Measurements from ENCODE around the gene NUBPL. TPM values are rescaled to one million over a fixed set of nuclear protein-coding genes. Genes with fewer than 3 reads are reported as not detected.

NUBPL gene
- total RNA-seq, 6 donors from 2014 or later, result 3.2 to 15.2 (median 8.2) TPM

DNA sequence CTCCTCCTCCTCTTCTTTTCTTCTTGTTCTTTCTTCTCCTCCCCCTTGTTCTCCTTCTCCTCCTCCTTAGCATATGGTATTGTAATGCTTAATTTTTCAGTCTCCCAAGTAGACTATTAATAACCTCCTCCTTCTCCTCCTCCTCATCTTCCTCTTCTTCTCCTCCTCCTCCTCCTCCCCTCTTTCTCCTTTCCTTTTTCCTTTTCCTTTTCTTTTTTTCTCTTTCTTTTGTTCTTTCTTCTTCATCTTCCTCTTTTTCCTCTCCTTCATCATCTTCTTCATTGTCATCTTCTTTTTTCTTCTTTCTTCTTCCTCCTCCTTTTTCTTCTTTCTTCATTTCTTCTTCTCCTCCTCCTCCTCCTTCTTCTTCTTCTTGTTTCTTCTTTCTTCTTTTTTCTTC lies 264.3 kb downstream of the NUBPL start:
- no peak for DNase-seq
- ATAC-seq (ENCODE audit: low FRiP score in 2 of 2), result no peak
- peaks cover 0 to 2% (median 0%) of the 10 kb centered on the region in 4 donors for H3K36me3 ChIP-seq
- no peaks in the 10 kb centered on the region for H3K4me1 ChIP-seq
- no peak overlapping the region for H3K4me3 ChIP-seq
- no peak overlapping the region for H3K27ac ChIP-seq
- no peak for TF ChIP-seq POLR2A (IDR thresholded peaks at IDR 0.05)
- no peaks in the 10 kb centered on the region for H3K9me3 ChIP-seq
- H3K27me3 ChIP-seq, result no peaks in the 10 kb centered on the region

DNA sequence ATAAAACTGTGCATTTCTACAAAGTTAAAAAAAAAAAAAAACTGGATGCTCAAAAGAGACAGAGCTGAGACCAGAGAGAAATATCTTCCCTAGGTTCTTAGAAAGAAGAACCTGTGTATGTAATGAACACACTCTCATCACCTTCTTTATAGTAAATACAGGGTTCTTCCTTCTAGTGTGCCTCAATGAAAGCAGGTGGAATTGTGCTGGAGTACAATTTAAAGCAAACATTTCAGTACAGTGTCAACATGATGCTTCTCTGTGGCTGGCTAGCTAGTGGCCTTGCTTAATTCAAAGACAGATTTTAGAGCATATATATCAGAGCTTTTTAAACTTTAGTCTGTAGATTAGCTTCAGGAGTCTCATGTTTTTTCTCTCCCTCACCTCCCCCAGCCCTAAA lies 266.1 kb downstream of the NUBPL start:
- Histone ChIP-seq H3K27me3 (no peaks in the 10 kb centered on the region), H3K4me1 (no peaks in the 10 kb centered on the region), H3K9me3 (no peaks in the 10 kb centered on the region), H3K36me3 (peaks cover 0 to 2% (median 0%) of the 10 kb centered on the region in 4 donors), H3K27ac (no peak overlapping the region), H3K4me3 (no peak overlapping the region)
- TF ChIP-seq POLR2AphosphoS5 (IDR thresholded peaks at IDR 0.05), result no peak
- TF ChIP-seq POLR2A (IDR thresholded peaks at IDR 0.05), result no peak
- TF ChIP-seq, protein P1, sequence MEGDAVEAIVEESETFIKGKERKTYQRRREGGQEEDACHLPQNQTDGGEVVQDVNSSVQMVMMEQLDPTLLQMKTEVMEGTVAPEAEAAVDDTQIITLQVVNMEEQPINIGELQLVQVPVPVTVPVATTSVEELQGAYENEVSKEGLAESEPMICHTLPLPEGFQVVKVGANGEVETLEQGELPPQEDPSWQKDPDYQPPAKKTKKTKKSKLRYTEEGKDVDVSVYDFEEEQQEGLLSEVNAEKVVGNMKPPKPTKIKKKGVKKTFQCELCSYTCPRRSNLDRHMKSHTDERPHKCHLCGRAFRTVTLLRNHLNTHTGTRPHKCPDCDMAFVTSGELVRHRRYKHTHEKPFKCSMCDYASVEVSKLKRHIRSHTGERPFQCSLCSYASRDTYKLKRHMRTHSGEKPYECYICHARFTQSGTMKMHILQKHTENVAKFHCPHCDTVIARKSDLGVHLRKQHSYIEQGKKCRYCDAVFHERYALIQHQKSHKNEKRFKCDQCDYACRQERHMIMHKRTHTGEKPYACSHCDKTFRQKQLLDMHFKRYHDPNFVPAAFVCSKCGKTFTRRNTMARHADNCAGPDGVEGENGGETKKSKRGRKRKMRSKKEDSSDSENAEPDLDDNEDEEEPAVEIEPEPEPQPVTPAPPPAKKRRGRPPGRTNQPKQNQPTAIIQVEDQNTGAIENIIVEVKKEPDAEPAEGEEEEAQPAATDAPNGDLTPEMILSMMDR (IDR thresholded peaks at IDR 0.05), result no peak
- TF ChIP-seq EP300 (IDR thresholded peaks at IDR 0.05), result no peak
- DNase-seq, result no peak
- no peak for ATAC-seq (ENCODE audit: low FRiP score in 2 of 2)

DNA sequence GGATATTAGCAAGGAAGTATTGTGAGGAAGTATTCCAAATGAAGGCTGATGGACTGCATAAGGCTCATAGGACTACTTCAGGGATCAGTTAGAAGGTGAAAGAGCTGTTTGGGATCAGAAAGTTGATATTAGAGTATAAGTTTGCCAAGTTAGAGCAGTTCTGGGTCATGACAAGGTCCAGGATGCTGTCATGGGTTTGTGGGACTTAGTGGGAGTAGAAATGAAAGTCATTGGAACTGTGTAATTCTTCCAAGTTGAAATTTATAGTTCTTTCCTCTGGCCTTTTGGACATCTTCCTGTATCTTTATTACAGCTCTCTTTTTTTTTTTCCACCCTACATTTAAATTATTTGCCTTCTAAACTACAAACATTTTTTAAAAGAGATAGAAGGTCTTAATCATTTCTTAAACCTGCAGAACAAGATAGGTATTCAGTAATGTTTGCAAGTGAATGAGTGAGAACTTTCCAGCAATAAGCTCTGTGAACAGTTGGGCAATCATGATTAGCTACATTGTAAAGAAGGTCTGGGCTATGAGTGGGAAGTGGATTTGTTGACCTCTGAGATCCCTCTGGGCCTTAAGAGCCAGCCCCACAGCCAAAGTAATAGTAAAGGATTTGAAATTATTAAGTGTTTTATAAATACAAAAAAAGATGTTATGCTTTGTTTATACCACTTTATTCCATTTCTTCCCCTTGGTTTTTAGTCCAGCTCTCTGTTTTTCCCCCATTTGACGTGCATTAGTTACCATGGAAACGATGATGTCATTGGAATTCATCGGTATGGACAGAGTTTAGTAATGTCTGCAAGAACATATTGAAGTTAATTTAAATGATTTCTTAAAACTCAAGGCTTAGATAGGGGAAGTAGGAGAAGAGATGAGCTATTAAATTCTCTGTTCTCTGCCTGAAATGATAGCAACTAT lies 268.0 kb downstream of the NUBPL start:
- ATAC-seq (ENCODE audit: low FRiP score in 2 of 2) (no peak), DNase-seq (no peak)
- H3K27ac ChIP-seq, result no peak overlapping the region
- no peaks in the 10 kb centered on the region for H3K27me3 ChIP-seq
- no peaks in the 10 kb centered on the region for H3K9me3 ChIP-seq
- H3K4me1 ChIP-seq, result no peaks in the 10 kb centered on the region
- peaks cover 0 to 2% (median 0%) of the 10 kb centered on the region in 4 donors for H3K36me3 ChIP-seq
- H3K4me3 ChIP-seq, result no peak overlapping the region
- WGBS, 2 donors, result 59 to 75% methylated on average over 3 of the region's 3 CpGs
- no peak for TF ChIP-seq EP300 (IDR thresholded peaks at IDR 0.05)
- TF ChIP-seq POLR2A (IDR thresholded peaks at IDR 0.05), result no peak
- TF ChIP-seq, protein P1 (IDR thresholded peaks at IDR 0.05), result no peak
- no peak for TF ChIP-seq POLR2AphosphoS5 (IDR thresholded peaks at IDR 0.05)

DNA sequence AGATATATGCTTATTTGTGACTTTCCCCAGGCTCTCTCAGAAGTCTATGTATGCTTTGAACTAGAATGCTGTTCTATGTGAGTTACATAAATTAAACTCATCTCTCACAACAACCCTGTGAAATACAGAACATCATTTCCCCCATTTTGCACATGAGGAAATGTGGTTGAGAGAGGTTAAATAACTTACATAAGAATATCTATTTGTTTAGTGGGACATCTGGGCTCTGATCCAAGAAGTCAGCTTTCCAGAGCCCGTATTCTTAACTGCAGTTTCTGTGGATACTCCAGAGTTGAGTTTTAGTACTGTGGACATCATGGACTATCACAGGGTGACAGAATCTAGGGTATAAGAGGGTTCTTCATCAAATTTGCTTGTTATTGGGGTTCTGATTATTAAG lies 273.4 kb downstream of the NUBPL start:
- TF ChIP-seq EP300 (IDR thresholded peaks at IDR 0.05), result no peak
- TF ChIP-seq, protein P1 (IDR thresholded peaks at IDR 0.05), result no peak
- no peak for TF ChIP-seq POLR2A (IDR thresholded peaks at IDR 0.05)
- no peak for ATAC-seq (ENCODE audit: low FRiP score in 2 of 2)
- no peaks in the 10 kb centered on the region for H3K36me3 ChIP-seq
- H3K9me3 ChIP-seq, result no peaks in the 10 kb centered on the region
- DNase-seq, result no peak
- no peak overlapping the region for H3K4me3 ChIP-seq
- H3K4me1 ChIP-seq, result no peaks in the 10 kb centered on the region
- H3K27ac ChIP-seq, result no peak overlapping the region
- H3K27me3 ChIP-seq, result no peaks in the 10 kb centered on the region
- 19 to 23% methylated on average over 1 of the region's 1 CpG for WGBS, 2 donors

DNA sequence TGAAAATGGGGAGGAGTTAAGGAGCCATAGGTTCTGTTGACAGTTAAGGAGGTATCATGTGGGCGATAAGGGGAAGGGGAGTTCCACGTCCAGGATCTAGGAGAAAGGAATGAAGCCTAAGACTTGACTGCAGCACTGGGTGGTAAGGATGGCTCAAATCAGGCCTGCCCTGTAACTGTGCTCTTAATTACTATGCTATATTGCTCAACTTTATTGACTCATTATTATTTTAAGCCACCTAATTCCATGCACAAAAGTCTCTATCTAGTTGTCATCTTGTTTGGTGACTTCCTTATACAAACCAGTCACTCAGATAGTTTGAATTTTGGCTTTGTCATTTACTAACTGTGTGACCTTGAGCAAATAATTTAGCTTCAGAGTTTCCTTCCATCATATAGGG lies 273.8 kb downstream of the NUBPL start:
- WGBS, 2 donors, result 85 to 94% methylated on average over 2 of the region's 2 CpGs
- Histone ChIP-seq H3K9me3 (no peaks in the 10 kb centered on the region), H3K4me3 (no peak overlapping the region), H3K27me3 (no peaks in the 10 kb centered on the region), H3K36me3 (no peaks in the 10 kb centered on the region), H3K4me1 (no peaks in the 10 kb centered on the region), H3K27ac (no peak overlapping the region)
- TF ChIP-seq POLR2A (IDR thresholded peaks at IDR 0.05), result no peak
- no peak for TF ChIP-seq POLR2AphosphoS5 (IDR thresholded peaks at IDR 0.05)
- TF ChIP-seq, protein P1 (IDR thresholded peaks at IDR 0.05), result no peak
- ATAC-seq (ENCODE audit: low FRiP score in 2 of 2), result no peak
- no peak for DNase-seq
